Thoracic aorta (tissue), 2 donors: ENCODE results near the gene GLT6D1. TPM values are rescaled to one million over a fixed set of nuclear protein-coding genes. Genes with fewer than 3 reads are reported as not detected.

ENCODE experiments used
- ATAC-seq: fragments of 150-250 bp; one replicate; pipeline ENCODE4 v1.8.0; 2017; ENCODE audit warnings: low read depth; ENCODE audit not compliant: insufficient number of reproducible peaks, low FRiP score
- DNase-seq: peaks from one replicate; pipeline ENCODE4 v3.0.0-alpha.2; 2020; ENCODE audit warnings: low spot score
- H3K27ac ChIP-seq, 2 donors: fragments of 200-600 bp; sonication (generic); 1 replicate in 1 of 2; 2 replicates in 1 of 2; pipeline ENCODE4 v1.5.1; 2016; ENCODE audit warnings: mild to moderate bottlenecking in 2 of 2, moderate library complexity in 2 of 2
- H3K27me3 ChIP-seq: fragments of 200-600 bp; sonication (generic); replicated peaks from 2 replicates; pipeline ENCODE4 v1.6.0; 2016; ENCODE audit warnings: mild to moderate bottlenecking; ENCODE audit not compliant: insufficient read depth
- H3K36me3 ChIP-seq: fragments of 200-600 bp; sonication (generic); one replicate; pipeline ENCODE4 v1.5.1; 2016
- H3K4me1 ChIP-seq, 2 donors: fragments of 200-600 bp; sonication (generic); 1 replicate in 1 of 2; 2 replicates in 1 of 2; pipeline versions ENCODE4 v1.5.1 to v1.6.0; 2016; ENCODE audit warnings: low read depth in 2 of 2, mild to moderate bottlenecking in 1 of 2; ENCODE audit not compliant: control insufficient read depth in 1 of 2
- H3K4me3 ChIP-seq: fragments of 200-600 bp; sonication (generic); 2 replicates; pipeline ENCODE4 v1.5.1; 2016; ENCODE audit warnings: mild to moderate bottlenecking
- H3K9me3 ChIP-seq: fragments of 200-600 bp; sonication (generic); 2 replicates; pipeline ENCODE4 v1.5.1; 2016
- CTCF ChIP-seq: fragments of 200-600 bp; sonication (generic); IDR thresholded peaks from one replicate; pipeline ENCODE4 v1.5.1; 2019; ENCODE audit warnings: antibody characterized with exemption
- total RNA-seq, 2 donors: library from RNA; depleted of rRNA; stranded (reverse); fragments of >200 nt; gene quantifications; one replicate each; pipeline versions ENCODE4 v1.1.0 to v1.2.3, GENCODE V29; 2016

Gene GLT6D1
- total RNA-seq, 2 donors from 2014 or later: not detected

DNA sequence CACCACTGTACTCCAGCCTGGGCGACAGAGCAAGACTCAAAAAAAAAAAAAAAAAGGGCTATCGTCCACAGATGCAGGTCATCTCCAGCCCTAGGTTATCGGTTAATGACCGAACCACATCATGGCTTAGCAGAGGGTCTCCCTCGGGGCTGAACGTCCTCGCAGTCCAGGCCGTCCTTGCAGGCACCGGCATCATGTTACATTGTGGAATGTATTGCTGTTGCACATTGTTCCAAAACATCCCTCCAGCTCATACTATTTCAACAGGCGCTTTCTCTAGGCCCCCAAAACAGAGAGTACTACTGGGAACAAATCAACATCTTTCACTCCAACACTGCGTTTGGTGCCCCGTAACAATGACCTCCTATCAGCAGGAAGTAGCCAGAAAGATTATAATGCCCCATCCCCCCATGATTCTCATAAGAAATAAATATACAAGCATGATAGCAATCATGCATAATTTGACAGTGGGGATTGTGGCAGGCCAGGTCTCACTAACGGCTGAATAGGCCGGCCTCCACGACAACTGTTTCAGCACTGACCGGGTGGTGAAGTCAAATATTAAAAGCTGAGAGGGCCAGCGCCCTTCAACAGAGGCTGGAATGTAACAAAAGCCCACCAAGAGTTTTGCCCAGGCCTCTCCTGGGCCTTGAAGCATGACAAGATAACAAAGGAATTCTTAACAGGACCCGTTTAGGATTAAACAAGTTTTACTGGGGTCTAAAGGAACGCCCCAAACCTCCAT, 22.6 kb upstream of the GLT6D1 start:
- Histone ChIP-seq H3K4me1 (no peaks in the 10 kb centered on the region), H3K27ac (no peak overlapping the region), H3K9me3 (no peaks in the 10 kb centered on the region), H3K27me3 (no peaks in the 10 kb centered on the region), H3K4me3 (no peak overlapping the region), H3K36me3 (no peaks in the 10 kb centered on the region)
- DNase-seq (no peak), ATAC-seq (no peak)
- TF ChIP-seq CTCF: no peak

GRCh38 chr9:135660407-135660806, 21.1 kb upstream of the GLT6D1 start:
- Histone ChIP-seq H3K4me3 (no peak overlapping the region), H3K27ac (no peak overlapping the region), H3K27me3 (no peaks in the 10 kb centered on the region), H3K4me1 (no peaks in the 10 kb centered on the region), H3K36me3 (no peaks in the 10 kb centered on the region), H3K9me3 (no peaks in the 10 kb centered on the region)
- no peak for ATAC-seq
- DNase-seq: no peak
- no peak for TF ChIP-seq CTCF

DNA sequence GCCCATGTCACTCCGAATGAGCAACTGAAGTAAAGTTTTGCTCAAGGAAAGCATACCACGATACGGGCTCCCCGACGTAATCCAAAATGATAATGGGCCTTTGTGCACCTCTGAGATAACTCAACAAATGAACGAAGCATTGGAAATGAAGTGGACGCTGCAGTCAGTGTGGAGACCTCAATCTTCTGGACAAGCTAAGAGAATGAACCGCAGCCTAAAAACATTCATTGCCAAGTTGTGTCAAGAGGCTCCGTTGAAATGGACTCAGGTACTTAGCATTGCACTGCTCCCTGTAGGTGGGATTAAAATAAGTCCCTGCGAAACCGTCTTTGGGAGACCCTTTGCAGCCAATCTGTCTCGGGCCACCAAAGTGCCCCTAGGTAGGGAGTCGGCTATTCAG, 19.9 kb upstream of the GLT6D1 start:
- no peaks in the 10 kb centered on the region for H3K36me3 ChIP-seq
- TF ChIP-seq CTCF: no peak
- DNase-seq: no peak
- H3K4me1 ChIP-seq: no peaks in the 10 kb centered on the region
- no peaks in the 10 kb centered on the region for H3K27me3 ChIP-seq
- no peak for ATAC-seq
- H3K9me3 ChIP-seq: no peaks in the 10 kb centered on the region
- no peak overlapping the region for H3K4me3 ChIP-seq
- H3K27ac ChIP-seq: no peak overlapping the region

GRCh38 chr9:135657416-135657815, 18.1 kb upstream of the GLT6D1 start:
- ATAC-seq (no peak), DNase-seq (no peak)
- no peak for TF ChIP-seq CTCF
- H3K36me3 ChIP-seq: no peaks in the 10 kb centered on the region
- no peak overlapping the region for H3K27ac ChIP-seq
- no peaks in the 10 kb centered on the region for H3K27me3 ChIP-seq
- H3K4me3 ChIP-seq: no peak overlapping the region
- no peaks in the 10 kb centered on the region for H3K9me3 ChIP-seq
- H3K4me1 ChIP-seq: no peaks in the 10 kb centered on the region

GRCh38 chr9:135655317-135655716, 16.0 kb upstream of the GLT6D1 start:
- no peaks in the 10 kb centered on the region for H3K27me3 ChIP-seq
- DNase-seq (no peak), ATAC-seq (no peak)
- no peaks in the 10 kb centered on the region for H3K4me1 ChIP-seq
- H3K4me3 ChIP-seq: no peak overlapping the region
- no peaks in the 10 kb centered on the region for H3K36me3 ChIP-seq
- no peak for TF ChIP-seq CTCF
- no peak overlapping the region for H3K27ac ChIP-seq
- H3K9me3 ChIP-seq: no peaks in the 10 kb centered on the region
